HUES48 (cell line): ENCODE results near the gene CENPP.
"Not testable (repeated sequence)": the region's sequence is repeated elsewhere in the genome, so short reads cannot be mapped to it uniquely, and the experiment has no call there.

ENCODE experiments used
- H3K27ac ChIP-seq: one replicate; pipeline ENCODE4 v1.7.0; 2013; ENCODE audit warnings: low read depth, low read length, inconsistent platforms
- H3K27me3 ChIP-seq: 2 replicates; pipeline ENCODE4 v1.6.1; 2013; ENCODE audit warnings: mild to moderate bottlenecking, low read length; ENCODE audit not compliant: control insufficient read depth, insufficient read depth
- H3K36me3 ChIP-seq: 2 replicates; pipeline ENCODE4 v1.6.1; 2013; ENCODE audit warnings: low read length; ENCODE audit not compliant: control insufficient read depth, insufficient read depth
- H3K4me1 ChIP-seq: 2 replicates; pipeline ENCODE4 v1.6.1; 2013; ENCODE audit warnings: mild to moderate bottlenecking, low read length; ENCODE audit not compliant: control insufficient read depth, insufficient read depth
- H3K4me3 ChIP-seq: 2 replicates; pipeline ENCODE4 v1.5.1; 2013; ENCODE audit warnings: mild to moderate bottlenecking, low read depth, low read length
- H3K9ac ChIP-seq: 2 replicates; pipeline ENCODE4 v1.6.1; 2013; ENCODE audit warnings: mild to moderate bottlenecking, low read depth, low read length, moderate library complexity
- H3K9me3 ChIP-seq: 2 replicates; pipeline ENCODE4 v1.6.1; 2013; ENCODE audit warnings: low read length; ENCODE audit not compliant: control insufficient read depth, insufficient read depth

Gene CENPP

DNA sequence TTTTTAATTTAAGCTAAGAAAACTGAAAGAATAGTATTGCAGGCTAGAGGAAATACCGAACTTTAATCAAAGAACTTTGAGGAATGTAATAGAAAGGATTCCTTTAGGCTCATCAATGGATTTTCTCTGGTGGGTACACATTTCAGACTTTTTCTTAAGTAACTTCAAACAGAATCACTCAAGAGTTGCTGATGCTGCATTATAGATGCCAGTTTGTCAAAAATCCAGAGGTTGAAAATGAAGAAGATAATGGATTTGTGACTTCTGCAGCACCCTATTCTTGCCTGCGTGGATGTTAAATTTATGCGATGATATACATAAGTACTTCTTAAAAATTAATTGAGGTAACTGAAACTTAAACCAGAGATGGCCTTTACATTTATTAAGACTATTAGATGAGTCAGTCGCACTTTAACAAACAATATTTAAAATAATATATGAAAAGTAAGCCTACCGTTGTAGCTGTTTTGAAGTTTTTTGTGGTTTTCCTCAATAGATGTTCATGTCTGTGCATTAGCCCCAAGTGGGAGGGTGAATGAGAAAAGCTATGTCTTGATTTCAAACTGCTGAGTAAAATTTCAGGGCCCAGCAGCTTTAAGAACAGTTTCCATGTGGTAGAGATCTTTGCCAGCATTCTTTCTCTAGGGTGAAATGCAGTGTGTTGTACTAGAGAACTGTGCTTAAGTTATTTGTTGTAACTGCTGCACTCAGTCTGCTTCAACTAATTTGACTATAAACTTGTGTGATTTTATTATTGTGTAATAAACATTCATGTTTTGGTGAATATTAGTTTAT is 78.5 kb downstream of the CENPP start, which contains the start of gene OGN:
Gene OGN, minus strand, starts transcription at position 537 of the 795 bp plus-strand sequence. CDS start 1,171 bp downstream, outside the sequence.
- Histone ChIP-seq H3K4me1 (no peaks in the 10 kb centered on the region), H3K27me3 (no peaks in the 10 kb centered on the region), H3K4me3 (no peak within 1 kb of the TSS), H3K9me3 (no peaks in the 10 kb centered on the region), H3K36me3 (no peaks in the 10 kb centered on the region), H3K9ac (no peak within 1 kb of the TSS), H3K27ac (no peak within 1 kb of the TSS)

GRCh38 chr9:92405818-92406217 is 80.1 kb downstream of the CENPP start:
- H3K27ac ChIP-seq, result no peak overlapping the region
- H3K9ac ChIP-seq, result no peak overlapping the region
- no peaks in the 10 kb centered on the region for H3K36me3 ChIP-seq
- H3K4me3 ChIP-seq, result no peak overlapping the region
- H3K27me3 ChIP-seq, result no peaks in the 10 kb centered on the region
- no peaks in the 10 kb centered on the region for H3K4me1 ChIP-seq
- no peaks in the 10 kb centered on the region for H3K9me3 ChIP-seq

GRCh38 chr9:92406477-92406876 is 80.7 kb downstream of the CENPP start:
- Histone ChIP-seq H3K27ac (no peak overlapping the region), H3K9me3 (no peaks in the 10 kb centered on the region), H3K9ac (no peak overlapping the region), H3K4me3 (no peak overlapping the region), H3K36me3 (no peaks in the 10 kb centered on the region), H3K4me1 (no peaks in the 10 kb centered on the region), H3K27me3 (no peaks in the 10 kb centered on the region)

DNA sequence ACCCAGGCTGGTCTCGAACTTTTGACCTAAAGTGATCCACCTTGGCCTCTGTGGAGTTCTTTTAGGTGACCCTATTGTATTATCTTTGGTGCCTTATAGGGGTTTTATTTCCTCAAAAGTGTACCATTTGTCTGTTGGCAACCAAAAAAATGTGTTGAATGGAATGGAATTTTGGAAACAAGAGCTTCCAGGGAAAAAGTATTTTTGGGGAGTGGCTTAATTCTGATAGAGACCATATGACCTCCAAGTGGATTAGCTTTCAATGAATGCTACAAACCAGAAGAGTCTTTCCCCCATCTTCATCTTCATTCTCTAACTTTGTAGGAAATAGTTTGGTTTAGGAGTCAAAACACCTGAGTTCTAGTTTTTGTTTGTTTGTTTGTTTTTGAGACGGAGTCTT is 82.1 kb downstream of the CENPP start:
- no peak overlapping the region for H3K4me3 ChIP-seq
- no peaks in the 10 kb centered on the region for H3K9me3 ChIP-seq
- H3K4me1 ChIP-seq, result no peaks in the 10 kb centered on the region
- H3K27me3 ChIP-seq, result no peaks in the 10 kb centered on the region
- H3K9ac ChIP-seq, result no peak overlapping the region
- H3K36me3 ChIP-seq, result no peaks in the 10 kb centered on the region
- H3K27ac ChIP-seq, result no peak overlapping the region

- H3K36me3 ChIP-seq, result no peaks in the 10 kb centered on the region
- H3K27ac ChIP-seq, result no peak overlapping the region
- H3K9ac ChIP-seq, result no peak overlapping the region
- no peak overlapping the region for H3K4me3 ChIP-seq
- H3K9me3 ChIP-seq, result no peaks in the 10 kb centered on the region
- no peaks in the 10 kb centered on the region for H3K27me3 ChIP-seq
- peaks cover 2% of the 10 kb centered on the region; the same call in 1 of the 2 replicates for H3K4me1 ChIP-seq
Measured at GRCh38 chr9:92408747-92409478, 83.2 kb downstream of the CENPP start.

GRCh38 chr9:92411157-92411556 is 85.4 kb downstream of the CENPP start:
- H3K27ac ChIP-seq, H3K36me3 ChIP-seq, H3K9me3 ChIP-seq, H3K4me3 ChIP-seq, H3K27me3 ChIP-seq, H3K4me1 ChIP-seq, H3K9ac ChIP-seq: not testable (repeated sequence)

DNA sequence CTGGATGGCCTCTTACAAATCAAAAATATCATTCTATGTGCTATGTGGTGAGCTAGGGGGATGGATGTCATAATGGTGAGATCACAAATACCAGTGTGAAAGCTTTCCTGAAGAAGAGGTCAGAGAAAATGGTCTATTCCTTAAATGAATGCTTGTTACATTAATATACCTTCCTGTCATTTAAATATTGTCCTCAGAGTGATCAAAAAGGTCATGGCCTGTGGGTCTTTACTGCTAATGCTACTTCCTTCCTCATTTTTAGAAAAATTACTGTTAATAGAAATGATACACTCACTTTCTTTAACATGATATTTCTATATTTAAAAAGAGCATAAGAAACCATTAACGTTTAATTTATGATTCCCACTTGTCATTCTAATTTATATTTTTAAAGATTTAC is 88.8 kb downstream of the CENPP start:
- peaks cover 4% of the 10 kb centered on the region; the same call in 1 of the 2 replicates for H3K4me1 ChIP-seq
- H3K27me3 ChIP-seq, result no peaks in the 10 kb centered on the region
- no peaks in the 10 kb centered on the region for H3K36me3 ChIP-seq
- no peaks in the 10 kb centered on the region for H3K9me3 ChIP-seq
- no peak overlapping the region for H3K9ac ChIP-seq
- H3K27ac ChIP-seq, result no peak overlapping the region
- no peak overlapping the region for H3K4me3 ChIP-seq

DNA sequence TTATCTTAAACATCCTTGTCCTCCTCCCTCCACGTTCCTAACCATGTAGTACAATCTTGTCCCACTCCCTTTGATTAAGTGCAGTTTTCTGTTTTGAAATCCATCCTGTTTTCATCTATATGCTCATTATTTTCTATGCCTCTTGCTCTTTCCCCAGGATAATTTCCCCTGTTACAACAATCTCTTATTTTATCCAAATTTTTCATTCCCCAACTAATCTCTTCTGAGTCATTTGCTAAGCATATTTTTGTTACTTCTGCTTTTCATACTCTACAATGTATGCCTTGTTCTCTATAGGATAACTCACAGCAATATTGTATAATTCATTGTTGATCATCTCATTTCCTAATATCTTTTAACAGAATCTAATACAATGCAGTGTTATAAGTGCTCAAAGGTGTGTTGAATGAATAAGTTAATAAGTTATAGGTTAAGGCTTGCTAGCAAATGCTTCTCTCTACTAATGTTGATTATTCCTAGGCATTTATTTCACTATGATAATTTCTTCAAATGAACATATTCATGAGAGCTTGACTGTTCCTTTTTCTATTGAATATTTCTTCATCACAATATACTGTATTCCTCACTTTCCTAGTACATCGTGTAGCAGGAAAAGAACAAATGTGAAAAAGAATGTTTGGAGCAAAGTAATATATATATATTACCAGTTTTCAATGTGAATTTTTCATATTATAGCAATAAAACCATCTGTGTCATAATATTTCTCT is 97.0 kb downstream of the CENPP start:
- H3K4me3 ChIP-seq, result no peak overlapping the region
- H3K27me3 ChIP-seq, result no peaks in the 10 kb centered on the region
- H3K27ac ChIP-seq, result no peak overlapping the region
- H3K9ac ChIP-seq, result no peak overlapping the region
- H3K4me1 ChIP-seq, result no peaks in the 10 kb centered on the region
- H3K36me3 ChIP-seq, result no peaks in the 10 kb centered on the region
- H3K9me3 ChIP-seq, result no peaks in the 10 kb centered on the region

DNA sequence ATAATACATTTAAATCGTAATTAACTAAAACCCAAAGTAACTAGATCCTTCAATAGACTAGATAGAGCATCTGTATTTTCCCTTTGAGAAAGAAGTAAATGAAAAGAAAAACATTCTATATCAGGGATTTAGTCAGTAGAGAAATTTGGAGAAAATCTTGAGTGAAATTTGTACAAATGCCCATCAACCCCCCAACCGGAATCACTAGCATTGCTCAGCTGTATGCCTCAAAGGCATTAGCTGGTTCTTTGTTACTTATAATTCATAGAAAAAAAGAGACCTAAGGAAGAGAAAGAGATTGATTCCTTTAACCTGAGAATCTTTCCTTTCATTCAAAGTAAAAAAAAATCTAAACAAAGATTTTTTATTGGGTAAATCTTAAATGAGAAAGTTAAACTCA is 97.9 kb downstream of the CENPP start:
- no peaks in the 10 kb centered on the region for H3K36me3 ChIP-seq
- H3K27me3 ChIP-seq, result no peaks in the 10 kb centered on the region
- H3K9me3 ChIP-seq, result no peaks in the 10 kb centered on the region
- H3K9ac ChIP-seq, result no peak overlapping the region
- no peak overlapping the region for H3K27ac ChIP-seq
- H3K4me1 ChIP-seq, result no peaks in the 10 kb centered on the region
- H3K4me3 ChIP-seq, result no peak overlapping the region

- no peaks in the 10 kb centered on the region for H3K27me3 ChIP-seq
- H3K36me3 ChIP-seq, result no peaks in the 10 kb centered on the region
- H3K27ac ChIP-seq, result no peak within 1 kb of the TSS
- no peak within 1 kb of the TSS for H3K9ac ChIP-seq
- H3K4me1 ChIP-seq, result no peaks in the 10 kb centered on the region
- H3K4me3 ChIP-seq, result no peak within 1 kb of the TSS
- H3K9me3 ChIP-seq, result no peaks in the 10 kb centered on the region
Measured at GRCh38 chr9:92424340-92424739, 98.6 kb downstream of the CENPP start, which contains the start of gene OMD. Gene OMD, minus strand, starts transcription at chr9:92424471. Its CDS starts 6,913 bp downstream, at chr9:92417558.
